ENCODE results near the gene NBL1.

The NBL1 gene

DNA sequence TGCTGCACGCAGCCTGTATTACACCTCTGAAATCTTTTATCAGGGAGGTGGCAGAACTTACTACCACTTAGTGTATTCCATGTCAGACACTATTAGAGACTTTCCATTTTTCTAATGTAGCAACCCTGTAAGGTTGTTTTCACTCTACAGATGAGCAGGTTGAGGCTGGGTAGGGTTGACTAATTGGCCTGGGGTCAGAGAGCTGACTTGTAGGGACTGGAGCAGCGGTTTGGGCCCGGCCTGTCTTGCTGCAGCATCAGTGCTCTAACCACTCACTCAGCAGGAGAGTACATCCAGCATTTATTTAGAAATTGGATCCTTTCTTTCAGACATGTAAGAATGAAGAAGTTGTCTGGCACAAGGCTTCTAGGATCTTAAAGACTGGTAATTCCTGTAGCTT is 25.7 kb upstream of the NBL1 start:
- no peak overlapping the region for H3K18ac ChIP-seq (ENCODE audit: low read length)
- no peak overlapping the region for H3K27ac ChIP-seq (ENCODE audit: low read depth, low read length)
- H2AK5ac ChIP-seq (ENCODE audit: low read length), result no peak overlapping the region
- no peak overlapping the region for H2BK12ac ChIP-seq (ENCODE audit: low read length)
- H3K9me3 ChIP-seq (ENCODE audit: insufficient read depth, low read depth, low read length), result no peaks in the 10 kb centered on the region
- H2BK120ac ChIP-seq (ENCODE audit: insufficient read depth, low read length, poor library complexity), result no peak overlapping the region
- no peak overlapping the region for H3K9ac ChIP-seq (ENCODE audit: low read length)
- no peaks in the 10 kb centered on the region for H3K27me3 ChIP-seq (ENCODE audit: insufficient read depth, low read length)
- no peak overlapping the region for H2AFZ ChIP-seq (ENCODE audit: insufficient read depth, low read length, poor library complexity)
- H3K4ac ChIP-seq (ENCODE audit: low read depth, low read length), result no peak overlapping the region
- no peak overlapping the region for H4K8ac ChIP-seq (ENCODE audit: low read depth, low read length)
- no peak overlapping the region for H4K12ac ChIP-seq (ENCODE audit: low read depth, low read length)
- peaks cover 0 to 4% of the 10 kb centered on the region in 2 experiments for H3K36me3 ChIP-seq (ENCODE audit: control insufficient read depth in 1 of 2, insufficient read depth in 2 of 2, low read length in 2 of 2)
- H3K79me2 ChIP-seq (ENCODE audit: control insufficient read depth, insufficient read depth, low read length, poor library complexity), result peaks cover 2% of the 10 kb centered on the region
- no peak overlapping the region for H3K23ac ChIP-seq (ENCODE audit: low read length)
- no CpG with 5 or more reads among the region's 3 CpGs for WGBS (ENCODE audit: extremely low coverage, insufficient coverage, insufficient read length)
- no peak overlapping the region for H3K4me3 ChIP-seq (ENCODE audit: low read depth, low read length)
- H2BK5ac ChIP-seq (ENCODE audit: low read depth, low read length, poor library complexity), result no peak overlapping the region
- H3K14ac ChIP-seq (ENCODE audit: low read length), result no peak overlapping the region
- H3K4me1 ChIP-seq (ENCODE audit: control insufficient read depth in 1 of 2, insufficient read depth in 2 of 2, low read length in 2 of 2), result no peaks in the 10 kb centered on the region
- H3K79me1 ChIP-seq (ENCODE audit: low read length), result no peaks in the 10 kb centered on the region
- no peak for DNase-seq
- H3K4me2 ChIP-seq (ENCODE audit: low read length), result no peak overlapping the region
- H4K91ac ChIP-seq (ENCODE audit: low read depth, low read length), result no peak overlapping the region

GRCh38 chr1:19619697-19620384 is 24.3 kb upstream of the NBL1 start:
- Histone ChIP-seq H3K4me3 (ENCODE audit: low read depth, low read length) (no peak overlapping the region), H4K12ac (ENCODE audit: low read depth, low read length) (no peak overlapping the region), H2BK5ac (ENCODE audit: low read depth, low read length, poor library complexity) (no peak overlapping the region), H3K9me3 (ENCODE audit: insufficient read depth, low read depth, low read length) (no peaks in the 10 kb centered on the region), H3K4me1 (ENCODE audit: control insufficient read depth in 1 of 2, insufficient read depth in 2 of 2, low read length in 2 of 2) (no peaks in the 10 kb centered on the region), H3K79me2 (ENCODE audit: control insufficient read depth, insufficient read depth, low read length, poor library complexity) (peaks cover 2% of the 10 kb centered on the region), H2BK120ac (ENCODE audit: insufficient read depth, low read length, poor library complexity) (no peak overlapping the region), H3K9ac (ENCODE audit: low read length) (no peak overlapping the region), H3K4me2 (ENCODE audit: low read length) (no peak overlapping the region), H4K91ac (ENCODE audit: low read depth, low read length) (no peak overlapping the region), H3K36me3 (ENCODE audit: control insufficient read depth in 1 of 2, insufficient read depth in 2 of 2, low read length in 2 of 2) (peaks cover 2 to 8% of the 10 kb centered on the region in 2 experiments), H3K18ac (ENCODE audit: low read length) (no peak overlapping the region), H3K27me3 (ENCODE audit: insufficient read depth, low read length) (no peaks in the 10 kb centered on the region), H3K27ac (ENCODE audit: low read depth, low read length) (no peak overlapping the region), H3K79me1 (ENCODE audit: low read length) (no peaks in the 10 kb centered on the region), H3K23ac (ENCODE audit: low read length) (no peak overlapping the region), H2AFZ (ENCODE audit: insufficient read depth, low read length, poor library complexity) (no peak overlapping the region), H2AK5ac (ENCODE audit: low read length) (no peak overlapping the region), H4K8ac (ENCODE audit: low read depth, low read length) (no peak overlapping the region), H2BK12ac (ENCODE audit: low read length) (no peak overlapping the region), H3K14ac (ENCODE audit: low read length) (no peak overlapping the region), H3K4ac (ENCODE audit: low read depth, low read length) (no peak overlapping the region)
- no peak for DNase-seq
- no CpG with 5 or more reads among the region's 3 CpGs for WGBS (ENCODE audit: extremely low coverage, insufficient coverage, insufficient read length)

DNA sequence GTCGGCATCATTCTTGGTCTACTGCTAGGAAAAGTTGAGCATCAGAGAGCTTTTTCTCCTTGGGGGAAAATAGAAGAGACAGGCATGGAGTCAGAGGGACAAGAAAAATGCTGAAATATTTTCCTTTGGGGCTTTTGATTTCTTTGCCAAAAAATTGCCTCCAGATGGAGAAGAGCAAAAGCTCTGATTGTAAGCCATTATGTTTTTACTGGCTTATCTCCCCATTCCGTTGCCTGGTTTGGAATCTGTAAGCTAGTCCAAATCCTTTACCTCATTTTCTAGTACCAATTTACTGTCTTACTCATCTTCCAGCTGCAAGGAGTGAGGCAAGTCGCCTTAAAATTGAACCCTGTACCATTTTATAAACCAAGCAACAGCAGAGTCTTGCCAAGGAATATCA is 23.3 kb upstream of the NBL1 start:
- no peak overlapping the region for H2BK120ac ChIP-seq (ENCODE audit: insufficient read depth, low read length, poor library complexity)
- peaks cover 2% of the 10 kb centered on the region for H3K9me3 ChIP-seq (ENCODE audit: insufficient read depth, low read depth, low read length)
- H4K91ac ChIP-seq (ENCODE audit: low read depth, low read length), result no peak overlapping the region
- no peak overlapping the region for H2AK5ac ChIP-seq (ENCODE audit: low read length)
- no peak overlapping the region for H3K14ac ChIP-seq (ENCODE audit: low read length)
- H3K4me2 ChIP-seq (ENCODE audit: low read length), result no peak overlapping the region
- H3K9ac ChIP-seq (ENCODE audit: low read length), result no peak overlapping the region
- no peaks in the 10 kb centered on the region for H3K4me1 ChIP-seq (ENCODE audit: control insufficient read depth in 1 of 2, insufficient read depth in 2 of 2, low read length in 2 of 2)
- no peak overlapping the region for H2BK5ac ChIP-seq (ENCODE audit: low read depth, low read length, poor library complexity)
- no peak overlapping the region for H2AFZ ChIP-seq (ENCODE audit: insufficient read depth, low read length, poor library complexity)
- no peak overlapping the region for H2BK12ac ChIP-seq (ENCODE audit: low read length)
- H3K23ac ChIP-seq (ENCODE audit: low read length), result no peak overlapping the region
- H4K12ac ChIP-seq (ENCODE audit: low read depth, low read length), result no peak overlapping the region
- no peak for DNase-seq
- H3K4me3 ChIP-seq (ENCODE audit: low read depth, low read length), result no peak overlapping the region
- H3K27ac ChIP-seq (ENCODE audit: low read depth, low read length), result no peak overlapping the region
- H4K8ac ChIP-seq (ENCODE audit: low read depth, low read length), result no peak overlapping the region
- peaks cover 2% of the 10 kb centered on the region for H3K79me2 ChIP-seq (ENCODE audit: control insufficient read depth, insufficient read depth, low read length, poor library complexity)
- whole genome bisulfite sequencing (ENCODE audit: extremely low coverage, insufficient coverage, insufficient read length), result no CpG with 5 or more reads among the region's 3 CpGs
- no peaks in the 10 kb centered on the region for H3K27me3 ChIP-seq (ENCODE audit: insufficient read depth, low read length)
- H3K36me3 ChIP-seq (ENCODE audit: control insufficient read depth in 1 of 2, insufficient read depth in 2 of 2, low read length in 2 of 2), result peaks cover 6 to 9% of the 10 kb centered on the region in 2 experiments
- H3K4ac ChIP-seq (ENCODE audit: low read depth, low read length), result no peak overlapping the region
- no peak overlapping the region for H3K18ac ChIP-seq (ENCODE audit: low read length)
- H3K79me1 ChIP-seq (ENCODE audit: low read length), result no peaks in the 10 kb centered on the region

DNA sequence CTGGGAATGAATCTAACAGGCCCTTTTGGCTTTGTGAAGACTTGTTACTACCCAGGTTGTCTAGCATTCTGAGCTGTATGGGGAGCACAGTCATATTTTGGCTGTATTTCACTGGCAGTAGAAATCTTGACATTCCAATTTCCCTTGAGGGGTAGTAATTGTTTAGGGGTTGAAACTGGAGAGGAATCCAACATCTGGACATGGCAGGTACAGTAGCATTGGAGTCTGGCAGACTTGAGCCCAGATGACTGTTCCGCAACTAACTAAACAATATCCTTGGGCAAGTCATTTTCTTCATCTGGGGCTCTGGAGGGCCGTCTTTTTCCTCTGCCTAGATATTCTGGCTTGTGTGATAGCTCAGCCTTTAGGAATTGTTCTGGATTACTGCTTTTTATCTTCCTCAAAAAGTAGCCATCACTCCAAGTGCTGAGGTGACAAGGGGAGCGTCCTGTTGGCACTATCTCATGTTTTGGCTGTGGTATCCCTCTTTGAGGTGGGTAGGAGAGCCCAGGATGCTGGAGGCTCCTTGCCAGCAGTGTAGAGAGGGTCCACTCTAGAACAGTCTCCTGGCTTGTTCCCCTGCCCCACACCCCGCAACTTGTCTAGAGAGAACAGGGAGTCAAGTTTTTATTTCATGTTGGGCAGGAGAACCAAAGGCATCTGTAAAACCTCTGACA is 22.7 kb upstream of the NBL1 start:
- Histone ChIP-seq H2BK5ac (ENCODE audit: low read depth, low read length, poor library complexity) (no peak overlapping the region), H3K4me1 (ENCODE audit: control insufficient read depth in 1 of 2, insufficient read depth in 2 of 2, low read length in 2 of 2) (no peaks in the 10 kb centered on the region), H3K4me3 (ENCODE audit: low read depth, low read length) (no peak overlapping the region), H3K18ac (ENCODE audit: low read length) (no peak overlapping the region), H3K14ac (ENCODE audit: low read length) (no peak overlapping the region), H3K27me3 (ENCODE audit: insufficient read depth, low read length) (no peaks in the 10 kb centered on the region), H3K23ac (ENCODE audit: low read length) (no peak overlapping the region), H4K12ac (ENCODE audit: low read depth, low read length) (no peak overlapping the region), H2AFZ (ENCODE audit: insufficient read depth, low read length, poor library complexity) (no peak overlapping the region), H4K91ac (ENCODE audit: low read depth, low read length) (no peak overlapping the region), H2AK5ac (ENCODE audit: low read length) (no peak overlapping the region), H3K9me3 (ENCODE audit: insufficient read depth, low read depth, low read length) (peaks cover 2% of the 10 kb centered on the region), H3K9ac (ENCODE audit: low read length) (peak overlapping the region; percentile 61), H2BK12ac (ENCODE audit: low read length) (no peak overlapping the region), H3K27ac (ENCODE audit: low read depth, low read length) (no peak overlapping the region), H3K36me3 (ENCODE audit: control insufficient read depth in 1 of 2, insufficient read depth in 2 of 2, low read length in 2 of 2) (peaks cover 9 to 11% of the 10 kb centered on the region in 2 experiments), H4K8ac (ENCODE audit: low read depth, low read length) (no peak overlapping the region), H3K79me2 (ENCODE audit: control insufficient read depth, insufficient read depth, low read length, poor library complexity) (peaks cover 2% of the 10 kb centered on the region), H3K4me2 (ENCODE audit: low read length) (no peak overlapping the region), H2BK120ac (ENCODE audit: insufficient read depth, low read length, poor library complexity) (no peak overlapping the region), H3K79me1 (ENCODE audit: low read length) (no peaks in the 10 kb centered on the region), H3K4ac (ENCODE audit: low read depth, low read length) (no peak overlapping the region)
- DNase-seq, result no peak
- WGBS (ENCODE audit: extremely low coverage, insufficient coverage, insufficient read length), result no CpG with 5 or more reads among the region's 4 CpGs
